HEK293 (cell line): ENCODE results near the gene SLC44A5.

Experiments used
- CTCF ChIA-PET: fragments of 350-600 bp; formaldehyde crosslinking; extraction: SDS; loops from one replicate; lab custom pipeline; 2021; ENCODE audit warnings: antibody characterized with exemption; lab: Yijun Ruan, JAX
- POLR2A ChIA-PET: fragments of 300-600 bp; formaldehyde crosslinking; extraction: SDS; loops from one replicate; lab custom pipeline; 2020; ENCODE audit warnings: antibody characterized with exemption, inconsistent platforms; lab: Yijun Ruan, JAX
- H3K27ac ChIP-seq: fragments of 200-500 bp; sonication (Bioruptor generic); 2 replicates; pipeline ENCODE4 v1.5.1; 2014; ENCODE audit warnings: low read depth, low read length, control low read depth, inconsistent platforms; ENCODE audit errors: extremely low read depth
- H3K36me3 ChIP-seq, 2 experiments: fragments of 200-500 bp in 1 of 2; sonication (Bioruptor generic) in 1 of 2; 1 replicate in 1 of 2; 2 replicates in 1 of 2; pipeline ENCODE4 v1.5.1; 2014 to 2017; ENCODE audit warnings: inconsistent platforms in 2 of 2, low read length in 2 of 2; ENCODE audit not compliant: control insufficient read depth in 2 of 2, insufficient read depth in 1 of 2
- H3K4me1 ChIP-seq: fragments of 200-500 bp; sonication (Bioruptor generic); 2 replicates; pipeline ENCODE4 v1.5.1; 2014; ENCODE audit warnings: mild to moderate bottlenecking, low read length, inconsistent platforms; ENCODE audit not compliant: control insufficient read depth, insufficient read depth
- H3K4me3 ChIP-seq: 2 replicates; pipeline ENCODE4 v1.5.1; 2011; ENCODE audit warnings: low read depth, mild to moderate bottlenecking, control low read depth, low read length, moderate library complexity
- H3K9me3 ChIP-seq: fragments of 200-500 bp; sonication (Bioruptor generic); 2 replicates; pipeline ENCODE4 v1.5.1; 2014; ENCODE audit warnings: low read depth, low read length, inconsistent platforms; ENCODE audit not compliant: control insufficient read depth, insufficient read depth
- BCL11A ChIP-seq: fragments of 450-650 bp; formaldehyde crosslinking; IDR thresholded peaks from 2 replicates; pipeline ENCODE4 v1.5.1; 2016; ENCODE audit warnings: low read depth, missing biosample characterization, missing genetic modification characterization
- BCL11B ChIP-seq: fragments of 450-650 bp; formaldehyde crosslinking; IDR thresholded peaks from 2 replicates; pipeline ENCODE4 v1.5.1; 2016; ENCODE audit warnings: low read depth, missing biosample characterization, missing genetic modification characterization
- HOXA7 ChIP-seq: sonication (generic); formaldehyde crosslinking; IDR thresholded peaks from 2 replicates; pipeline ENCODE4 v1.8.1; 2022; ENCODE audit warnings: missing genetic modification reagents, borderline replicate concordance
- SCRT2 ChIP-seq: fragments of 450-650 bp; formaldehyde crosslinking; IDR thresholded peaks from 2 replicates; pipeline ENCODE4 v1.5.1; 2016; ENCODE audit warnings: missing biosample characterization, missing genetic modification characterization
- TCF7L2 ChIP-seq: IDR thresholded peaks from 2 replicates; pipeline ENCODE4 v1.6.1; 2011; ENCODE audit warnings: low read depth, mild to moderate bottlenecking, inconsistent platforms, low read length, moderate library complexity, borderline replicate concordance
- TRIM28 ChIP-seq: IDR thresholded peaks from 2 replicates; pipeline ENCODE4 v1.6.1; 2011; ENCODE audit warnings: low read length, control low read depth, borderline replicate concordance
- WT1 ChIP-seq: fragments of 450-650 bp; formaldehyde crosslinking; IDR thresholded peaks from 2 replicates; pipeline ENCODE4 v1.5.1; 2016; ENCODE audit warnings: missing biosample characterization, missing genetic modification characterization
- YY1 ChIP-seq: fragments of 450-650 bp; formaldehyde crosslinking; IDR thresholded peaks from 2 replicates; pipeline ENCODE4 v1.5.1; 2018; ENCODE audit warnings: missing biosample characterization, missing genetic modification characterization
- ZNF202 ChIP-seq: fragments of 450-650 bp; formaldehyde crosslinking; IDR thresholded peaks from 2 replicates; pipeline ENCODE4 v1.5.1; 2016; ENCODE audit warnings: missing biosample characterization, missing genetic modification characterization, borderline replicate concordance
- ZNF248 ChIP-seq: fragments of 450-650 bp; formaldehyde crosslinking; IDR thresholded peaks from 2 replicates; pipeline ENCODE4 v1.5.1; 2017; ENCODE audit warnings: missing biosample characterization, missing genetic modification characterization
- ZNF335 ChIP-seq: fragments of 450-650 bp; formaldehyde crosslinking; conservative IDR thresholded peaks from 2 replicates; pipeline ENCODE4 v1.5.1; 2016; ENCODE audit warnings: missing biosample characterization, missing genetic modification characterization
- ZNF37A ChIP-seq: fragments of 450-650 bp; IDR thresholded peaks from 2 replicates; pipeline ENCODE4 v1.5.1; 2018; ENCODE audit warnings: missing biosample characterization, missing genetic modification characterization
- ZNF426 ChIP-seq: fragments of 450-650 bp; formaldehyde crosslinking; IDR thresholded peaks from 2 replicates; pipeline ENCODE4 v1.5.1; 2017; ENCODE audit warnings: missing biosample characterization, missing genetic modification characterization, mild to moderate bottlenecking, inconsistent platforms, moderate library complexity
- ZNF473 ChIP-seq: fragments of 450-650 bp; formaldehyde crosslinking; IDR thresholded peaks from 2 replicates; pipeline ENCODE4 v1.5.1; 2017; ENCODE audit warnings: missing biosample characterization, missing genetic modification characterization
- ZNF48 ChIP-seq: fragments of 450-650 bp; formaldehyde crosslinking; IDR thresholded peaks from 2 replicates; pipeline ENCODE4 v1.5.1; 2016; ENCODE audit warnings: missing biosample characterization, missing genetic modification characterization
- ZNF529 ChIP-seq: fragments of 450-650 bp; formaldehyde crosslinking; IDR thresholded peaks from 2 replicates; pipeline ENCODE4 v1.5.1; 2017; ENCODE audit warnings: missing genetic modification characterization, missing biosample characterization; ENCODE audit not compliant: insufficient replicate concordance
- ZNF544 ChIP-seq: fragments of 450-650 bp; formaldehyde crosslinking; IDR thresholded peaks from 2 replicates; pipeline ENCODE4 v1.5.0; 2017; ENCODE audit warnings: missing biosample characterization, missing genetic modification characterization
- ZNF654 ChIP-seq: fragments of 450-650 bp; formaldehyde crosslinking; IDR thresholded peaks from 2 replicates; pipeline ENCODE4 v1.5.1; 2016; ENCODE audit warnings: low read depth, missing biosample characterization, missing genetic modification characterization
- ZNF664 ChIP-seq: fragments of 450-650 bp; formaldehyde crosslinking; IDR thresholded peaks from 2 replicates; pipeline ENCODE4 v1.5.1; 2016; ENCODE audit warnings: missing biosample characterization, missing genetic modification characterization
- ZNF76 ChIP-seq: fragments of 450-650 bp; formaldehyde crosslinking; IDR thresholded peaks from 2 replicates; pipeline ENCODE4; 2016; ENCODE audit warnings: low read depth, missing biosample characterization, missing genetic modification characterization, borderline replicate concordance
- ZNF837 ChIP-seq: fragments of 450-650 bp; formaldehyde crosslinking; IDR thresholded peaks from 2 replicates; pipeline ENCODE4 v1.5.1; 2016; ENCODE audit warnings: missing biosample characterization, missing genetic modification characterization
- ZXDB ChIP-seq: fragments of 450-650 bp; formaldehyde crosslinking; IDR thresholded peaks from 2 replicates; pipeline ENCODE4 v1.5.1; 2016; ENCODE audit warnings: missing biosample characterization, missing genetic modification characterization
- TF ChIP-seq, protein P1 (sequence below): fragments of 450-650 bp; formaldehyde crosslinking; IDR thresholded peaks from 2 replicates; pipeline ENCODE4 v1.5.1; 2016; ENCODE audit warnings: missing biosample characterization, missing genetic modification characterization
- TF ChIP-seq, protein P2 (sequence below): fragments of 450-650 bp; formaldehyde crosslinking; IDR thresholded peaks from 2 replicates; pipeline ENCODE4 v1.5.1; 2017; ENCODE audit warnings: missing biosample characterization, missing genetic modification characterization
- TF ChIP-seq, protein P3 (sequence below): fragments of 450-650 bp; formaldehyde crosslinking; IDR thresholded peaks from 2 replicates; pipeline ENCODE4 v1.5.1; 2016; ENCODE audit warnings: missing biosample characterization, missing genetic modification characterization
- TF ChIP-seq, protein P4 (sequence below): fragments of 450-650 bp; formaldehyde crosslinking; IDR thresholded peaks from 2 replicates; pipeline ENCODE4 v1.5.1; 2016; ENCODE audit warnings: missing biosample characterization, missing genetic modification characterization

The SLC44A5 gene

DNA sequence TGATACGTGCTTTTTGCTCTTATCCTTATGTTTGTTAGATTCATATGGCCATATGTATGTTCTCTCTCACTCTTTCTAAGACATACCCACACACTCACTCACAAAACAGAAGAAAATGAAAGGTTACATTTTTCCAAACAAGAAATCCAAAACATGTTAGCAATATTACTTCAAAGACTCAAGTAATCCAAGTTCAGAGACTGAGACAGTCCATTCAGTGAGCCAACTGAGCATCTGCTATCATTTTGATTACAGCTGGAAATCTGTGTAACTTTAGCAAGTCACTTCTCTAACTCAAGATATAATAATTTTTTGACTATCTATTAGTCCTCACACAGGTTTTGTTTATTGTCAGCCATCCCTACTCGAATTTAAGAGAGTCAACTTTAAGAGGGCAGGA, 257.9 kb downstream of the SLC44A5 start:
- H3K27ac ChIP-seq: no peak overlapping the region
- H3K36me3 ChIP-seq: no peaks in the 10 kb centered on the region
- ChIA-PET POLR2A (no interaction called here), CTCF (no interaction called here)
- no peak overlapping the region for H3K4me3 ChIP-seq
- no peaks in the 10 kb centered on the region for H3K9me3 ChIP-seq
- H3K4me1 ChIP-seq: no peaks in the 10 kb centered on the region
- no peak for TF ChIP-seq HOXA7 (CRISPR knock-in tag)
- TF ChIP-seq ZNF654: no peak
- no peak for TF ChIP-seq ZNF202
- TF ChIP-seq, protein P1, sequence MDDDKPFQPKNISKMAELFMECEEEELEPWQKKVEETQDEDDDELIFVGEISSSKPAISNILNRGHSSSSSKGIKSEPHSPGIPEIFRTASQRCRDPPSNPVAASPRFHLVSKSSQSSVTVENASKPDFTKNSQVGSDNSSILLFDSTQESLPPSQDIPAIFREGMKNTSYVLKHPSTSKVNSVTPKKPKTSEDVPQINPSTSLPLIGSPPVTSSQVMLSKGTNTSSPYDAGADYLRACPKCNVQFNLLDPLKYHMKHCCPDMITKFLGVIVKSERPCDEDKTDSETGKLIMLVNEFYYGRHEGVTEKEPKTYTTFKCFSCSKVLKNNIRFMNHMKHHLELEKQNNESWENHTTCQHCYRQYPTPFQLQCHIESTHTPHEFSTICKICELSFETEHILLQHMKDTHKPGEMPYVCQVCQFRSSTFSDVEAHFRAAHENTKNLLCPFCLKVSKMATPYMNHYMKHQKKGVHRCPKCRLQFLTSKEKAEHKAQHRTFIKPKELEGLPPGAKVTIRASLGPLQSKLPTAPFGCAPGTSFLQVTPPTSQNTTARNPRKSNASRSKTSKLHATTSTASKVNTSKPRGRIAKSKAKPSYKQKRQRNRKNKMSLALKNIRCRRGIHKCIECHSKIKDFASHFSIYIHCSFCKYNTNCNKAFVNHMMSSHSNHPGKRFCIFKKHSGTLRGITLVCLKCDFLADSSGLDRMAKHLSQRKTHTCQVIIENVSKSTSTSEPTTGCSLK (tag by site-specific recombination): no peak
- TF ChIP-seq ZNF664 (tag by site-specific recombination): no peak
- TF ChIP-seq ZNF37A (tag by site-specific recombination): no peak
- TF ChIP-seq ZNF48 (tag by site-specific recombination): no peak
- TF ChIP-seq ZNF76 (tag by site-specific recombination): no peak
- TF ChIP-seq ZNF473: no peak
- no peak for TF ChIP-seq ZNF529 (tag by site-specific recombination)
- TF ChIP-seq YY1: no peak
- no peak for TF ChIP-seq ZNF837 (tag by site-specific recombination)
- TF ChIP-seq BCL11A (tag by site-specific recombination): no peak

DNA sequence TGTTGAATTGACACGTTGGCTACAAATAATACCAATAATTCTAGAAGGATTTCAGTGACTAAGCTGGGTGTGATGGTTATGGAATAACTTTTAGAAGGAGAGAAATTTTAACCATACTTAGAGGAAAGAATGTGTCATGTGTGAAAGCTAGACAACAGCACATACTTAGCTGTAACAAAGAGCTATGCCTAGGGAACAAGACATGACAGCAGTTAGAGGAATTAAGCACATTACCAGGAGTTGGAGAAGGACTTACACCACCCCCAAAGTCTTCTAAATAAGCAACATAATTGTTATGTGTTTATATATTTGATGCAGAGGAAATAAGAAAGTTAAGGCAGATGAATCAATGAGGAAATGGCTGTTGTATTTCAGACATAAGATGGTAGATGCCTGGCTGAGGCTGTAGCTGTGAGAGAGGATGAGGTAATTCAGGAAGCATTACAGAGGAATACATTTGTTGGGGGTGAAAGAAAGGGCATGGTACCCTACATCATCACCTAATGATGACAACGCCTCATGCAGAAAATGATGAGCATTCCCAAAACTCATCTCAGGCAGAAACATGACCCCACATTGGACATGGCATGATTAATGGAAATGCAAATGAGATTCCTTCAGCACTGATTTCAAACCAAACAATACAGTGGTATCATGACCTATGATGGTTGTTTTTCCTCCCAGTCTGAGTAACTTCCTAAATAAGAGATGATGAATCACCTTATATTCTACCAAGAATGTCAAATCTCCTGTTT, 265.2 kb downstream of the SLC44A5 start:
- POLR2A ChIA-PET: no interaction called here
- TF ChIP-seq SCRT2 (tag by site-specific recombination) (0 out of 2 replicates have a peak, but pooled peaks have one; percentile 8), TRIM28 (peak; percentile 68; the same call in 1 of the 2 replicates), ZNF335 (tag by site-specific recombination) (0 out of 2 replicates have a peak, but pooled peaks have one; percentile 46), TCF7L2 (no peak), ZNF248 (tag by site-specific recombination) (no peak), BCL11B (tag by site-specific recombination) (no peak), WT1 (tag by site-specific recombination) (0 out of 2 replicates have a peak, but pooled peaks have one; percentile 29), ZNF544 (tag by site-specific recombination) (no peak), ZNF426 (tag by site-specific recombination) (no peak), ZXDB (tag by site-specific recombination) (no peak)
- TF ChIP-seq, protein P2, sequence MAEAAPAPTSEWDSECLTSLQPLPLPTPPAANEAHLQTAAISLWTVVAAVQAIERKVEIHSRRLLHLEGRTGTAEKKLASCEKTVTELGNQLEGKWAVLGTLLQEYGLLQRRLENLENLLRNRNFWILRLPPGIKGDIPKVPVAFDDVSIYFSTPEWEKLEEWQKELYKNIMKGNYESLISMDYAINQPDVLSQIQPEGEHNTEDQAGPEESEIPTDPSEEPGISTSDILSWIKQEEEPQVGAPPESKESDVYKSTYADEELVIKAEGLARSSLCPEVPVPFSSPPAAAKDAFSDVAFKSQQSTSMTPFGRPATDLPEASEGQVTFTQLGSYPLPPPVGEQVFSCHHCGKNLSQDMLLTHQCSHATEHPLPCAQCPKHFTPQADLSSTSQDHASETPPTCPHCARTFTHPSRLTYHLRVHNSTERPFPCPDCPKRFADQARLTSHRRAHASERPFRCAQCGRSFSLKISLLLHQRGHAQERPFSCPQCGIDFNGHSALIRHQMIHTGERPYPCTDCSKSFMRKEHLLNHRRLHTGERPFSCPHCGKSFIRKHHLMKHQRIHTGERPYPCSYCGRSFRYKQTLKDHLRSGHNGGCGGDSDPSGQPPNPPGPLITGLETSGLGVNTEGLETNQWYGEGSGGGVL: peak; percentile 19; the same call in 1 of the 2 replicates
- TF ChIP-seq, protein P3, sequence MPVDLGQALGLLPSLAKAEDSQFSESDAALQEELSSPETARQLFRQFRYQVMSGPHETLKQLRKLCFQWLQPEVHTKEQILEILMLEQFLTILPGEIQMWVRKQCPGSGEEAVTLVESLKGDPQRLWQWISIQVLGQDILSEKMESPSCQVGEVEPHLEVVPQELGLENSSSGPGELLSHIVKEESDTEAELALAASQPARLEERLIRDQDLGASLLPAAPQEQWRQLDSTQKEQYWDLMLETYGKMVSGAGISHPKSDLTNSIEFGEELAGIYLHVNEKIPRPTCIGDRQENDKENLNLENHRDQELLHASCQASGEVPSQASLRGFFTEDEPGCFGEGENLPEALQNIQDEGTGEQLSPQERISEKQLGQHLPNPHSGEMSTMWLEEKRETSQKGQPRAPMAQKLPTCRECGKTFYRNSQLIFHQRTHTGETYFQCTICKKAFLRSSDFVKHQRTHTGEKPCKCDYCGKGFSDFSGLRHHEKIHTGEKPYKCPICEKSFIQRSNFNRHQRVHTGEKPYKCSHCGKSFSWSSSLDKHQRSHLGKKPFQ: no peak
- TF ChIP-seq, protein P4, sequence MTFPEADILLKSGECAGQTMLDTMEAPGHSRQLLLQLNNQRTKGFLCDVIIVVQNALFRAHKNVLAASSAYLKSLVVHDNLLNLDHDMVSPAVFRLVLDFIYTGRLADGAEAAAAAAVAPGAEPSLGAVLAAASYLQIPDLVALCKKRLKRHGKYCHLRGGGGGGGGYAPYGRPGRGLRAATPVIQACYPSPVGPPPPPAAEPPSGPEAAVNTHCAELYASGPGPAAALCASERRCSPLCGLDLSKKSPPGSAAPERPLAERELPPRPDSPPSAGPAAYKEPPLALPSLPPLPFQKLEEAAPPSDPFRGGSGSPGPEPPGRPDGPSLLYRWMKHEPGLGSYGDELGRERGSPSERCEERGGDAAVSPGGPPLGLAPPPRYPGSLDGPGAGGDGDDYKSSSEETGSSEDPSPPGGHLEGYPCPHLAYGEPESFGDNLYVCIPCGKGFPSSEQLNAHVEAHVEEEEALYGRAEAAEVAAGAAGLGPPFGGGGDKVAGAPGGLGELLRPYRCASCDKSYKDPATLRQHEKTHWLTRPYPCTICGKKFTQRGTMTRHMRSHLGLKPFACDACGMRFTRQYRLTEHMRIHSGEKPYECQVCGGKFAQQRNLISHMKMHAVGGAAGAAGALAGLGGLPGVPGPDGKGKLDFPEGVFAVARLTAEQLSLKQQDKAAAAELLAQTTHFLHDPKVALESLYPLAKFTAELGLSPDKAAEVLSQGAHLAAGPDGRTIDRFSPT: no peak

More for the DNA sequence above, 265.2 kb downstream of the SLC44A5 start:
- Histone ChIP-seq H3K4me3 (no peak overlapping the region), H3K36me3 (no peaks in the 10 kb centered on the region), H3K4me1 (peaks cover 13% of the 10 kb centered on the region), H3K27ac (no peak overlapping the region), H3K9me3 (no peaks in the 10 kb centered on the region)
- CTCF ChIA-PET: no interaction called here
